ENCODE data around the gene MEOX1.
"Not testable (repeated sequence)": the region's sequence is repeated elsewhere in the genome, so short reads cannot be mapped to it uniquely, and the experiment has no call there.

The MEOX1 gene

DNA sequence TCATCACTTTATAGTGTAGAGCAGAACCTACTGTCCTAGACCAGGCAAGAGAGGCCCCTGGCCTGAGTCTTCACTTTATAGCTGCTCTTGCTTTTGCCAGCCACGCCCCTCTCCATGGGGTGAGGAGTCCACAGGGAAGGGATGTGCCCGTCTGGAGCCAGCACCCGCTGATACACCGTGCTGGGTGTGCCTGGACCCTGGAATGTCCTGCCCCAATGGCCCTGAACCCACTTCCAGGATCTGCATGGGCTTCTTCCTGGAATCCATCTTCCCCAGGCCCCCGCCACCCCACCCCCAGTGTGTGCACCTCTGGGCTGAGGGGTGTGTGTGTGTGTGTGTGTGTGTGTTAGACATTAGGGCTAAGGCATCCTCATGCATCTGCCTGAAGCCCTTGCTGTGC is 44.9 kb downstream of the MEOX1 start:
- DNase-seq (ENCODE audit: low read depth): no peak

DNA sequence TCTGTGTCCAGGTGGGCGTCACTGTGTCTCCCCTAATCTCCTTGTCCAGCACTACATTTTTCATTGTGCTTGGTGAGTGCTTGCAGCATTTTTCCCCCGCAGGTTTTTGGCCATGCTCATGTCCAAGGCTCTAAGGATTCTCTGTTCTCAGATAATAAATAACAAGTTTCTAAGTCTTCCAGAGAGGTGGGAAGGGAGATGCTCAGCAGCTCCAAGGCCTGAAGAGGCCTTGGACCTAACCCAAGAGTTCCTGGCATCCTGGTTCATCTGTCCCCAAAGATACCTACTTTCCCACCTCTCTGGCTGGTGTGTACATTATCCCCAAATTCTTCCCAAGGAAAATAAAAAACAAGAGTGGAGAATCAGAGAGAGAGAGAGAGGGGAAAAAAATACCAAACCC is 45.3 kb downstream of the MEOX1 start:
- no peak for DNase-seq (ENCODE audit: low read depth)

DNA sequence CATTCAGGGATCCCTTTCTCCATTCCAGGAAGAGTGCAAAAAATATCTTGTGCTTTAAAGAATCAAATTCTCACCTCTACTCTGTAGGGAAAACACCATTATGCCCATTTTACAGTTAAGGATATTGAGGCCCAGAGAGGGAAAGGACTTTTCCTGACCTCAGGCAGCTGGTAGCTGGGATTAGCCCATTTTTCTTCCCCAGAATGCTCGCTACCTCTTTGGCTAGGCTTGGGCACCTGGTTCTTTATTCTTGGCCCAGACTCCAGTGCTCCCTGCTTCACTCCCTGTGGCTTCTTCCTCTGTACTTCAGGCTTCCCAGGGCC is 45.7 kb downstream of the MEOX1 start:
- DNase-seq (ENCODE audit: low read depth): no peak

DNA sequence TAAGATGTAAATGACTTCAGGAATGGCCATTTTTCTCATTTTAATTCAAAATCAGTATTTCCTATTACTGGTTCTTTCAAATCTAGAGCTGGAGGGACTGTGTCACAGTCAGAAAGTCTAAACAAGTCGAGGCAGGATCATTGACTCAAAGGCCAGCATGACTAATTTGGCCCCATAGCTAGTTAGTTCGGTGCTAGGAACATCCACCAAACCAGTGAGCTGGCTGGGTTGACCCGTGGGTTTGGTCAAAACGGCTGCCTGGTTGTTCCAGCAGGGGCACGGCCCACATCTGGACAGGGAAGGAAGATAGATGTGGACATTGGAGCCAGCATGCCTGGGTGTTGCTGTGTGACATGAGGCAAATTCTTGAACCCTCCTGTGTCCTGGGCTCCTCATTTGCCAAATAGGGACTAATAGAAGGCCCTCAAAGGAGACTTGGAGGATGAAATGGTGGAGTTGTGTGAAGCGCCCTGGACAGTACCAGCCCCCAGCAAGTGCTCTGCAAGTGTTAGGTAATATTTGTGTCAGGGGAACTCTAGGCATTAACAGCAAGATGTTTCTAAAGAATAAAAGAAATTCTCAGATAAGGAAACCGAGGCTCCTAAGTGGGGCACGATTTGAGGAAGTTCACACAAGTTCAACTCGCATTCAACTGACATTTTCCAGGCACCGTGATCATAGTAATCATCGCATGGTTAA is 46.2 kb downstream of the MEOX1 start:
- DNase-seq (ENCODE audit: low read depth): no peak

DNA sequence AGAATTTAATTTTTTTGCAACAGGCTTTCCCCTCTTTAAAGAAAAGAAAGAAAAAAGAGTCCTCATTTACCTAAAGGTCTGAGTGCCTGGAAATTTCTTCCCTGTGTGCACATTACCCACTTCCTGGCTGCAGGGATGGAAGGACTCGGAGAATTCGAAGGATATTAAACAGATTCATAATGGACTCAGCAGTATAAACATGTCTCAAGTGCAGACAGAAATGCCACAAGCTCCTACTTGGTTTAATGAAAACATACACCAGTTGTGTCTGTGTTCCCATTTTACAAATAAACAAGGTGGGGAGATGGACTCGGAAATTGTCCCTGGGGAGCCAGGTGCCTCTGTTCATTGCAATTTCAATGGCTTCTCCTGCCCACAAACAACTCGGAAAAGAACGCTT is 47.2 kb downstream of the MEOX1 start:
- DNase-seq (ENCODE audit: low read depth): no peak

DNA sequence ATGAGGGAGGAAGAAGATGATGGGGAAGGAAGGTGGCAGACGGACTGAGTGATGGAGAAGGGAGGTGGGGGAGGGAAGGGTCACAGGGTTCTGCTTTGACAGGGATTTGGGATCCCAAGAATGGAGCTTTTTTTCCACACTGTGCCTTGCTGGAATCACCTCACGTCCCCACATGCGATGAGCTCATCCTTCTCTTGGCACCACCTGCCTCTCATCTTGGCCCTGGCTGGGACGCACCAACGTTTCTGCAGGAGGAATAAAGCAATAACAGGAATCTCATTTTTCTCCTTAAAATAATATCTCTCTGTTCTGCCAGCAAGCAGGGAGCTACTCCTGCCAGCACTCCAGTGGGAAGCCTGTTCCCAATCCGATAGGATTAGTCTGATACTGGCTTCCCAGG is 47.8 kb downstream of the MEOX1 start:
- DNase-seq (ENCODE audit: low read depth): no peak

DNA sequence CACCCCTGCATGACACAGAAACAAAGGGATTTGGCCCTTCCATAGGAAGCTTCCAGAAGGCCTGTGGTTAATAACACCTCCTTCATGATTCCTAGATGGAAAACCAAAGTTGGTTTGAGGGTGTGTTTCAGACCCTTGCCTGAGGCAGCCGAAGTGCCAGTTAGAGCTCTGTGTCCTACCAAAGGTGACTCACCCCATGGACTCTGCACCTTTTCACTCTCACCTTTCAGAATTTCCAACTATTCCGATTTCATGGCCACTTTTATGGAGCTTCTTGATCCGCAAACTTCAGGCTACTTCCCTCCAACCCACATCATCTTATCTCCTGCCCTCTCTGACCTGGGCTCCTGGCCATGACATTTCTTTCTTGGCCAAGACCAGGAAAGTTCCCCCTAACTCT is 49.2 kb downstream of the MEOX1 start:
- DNase-seq (ENCODE audit: low read depth): no peak

DNA sequence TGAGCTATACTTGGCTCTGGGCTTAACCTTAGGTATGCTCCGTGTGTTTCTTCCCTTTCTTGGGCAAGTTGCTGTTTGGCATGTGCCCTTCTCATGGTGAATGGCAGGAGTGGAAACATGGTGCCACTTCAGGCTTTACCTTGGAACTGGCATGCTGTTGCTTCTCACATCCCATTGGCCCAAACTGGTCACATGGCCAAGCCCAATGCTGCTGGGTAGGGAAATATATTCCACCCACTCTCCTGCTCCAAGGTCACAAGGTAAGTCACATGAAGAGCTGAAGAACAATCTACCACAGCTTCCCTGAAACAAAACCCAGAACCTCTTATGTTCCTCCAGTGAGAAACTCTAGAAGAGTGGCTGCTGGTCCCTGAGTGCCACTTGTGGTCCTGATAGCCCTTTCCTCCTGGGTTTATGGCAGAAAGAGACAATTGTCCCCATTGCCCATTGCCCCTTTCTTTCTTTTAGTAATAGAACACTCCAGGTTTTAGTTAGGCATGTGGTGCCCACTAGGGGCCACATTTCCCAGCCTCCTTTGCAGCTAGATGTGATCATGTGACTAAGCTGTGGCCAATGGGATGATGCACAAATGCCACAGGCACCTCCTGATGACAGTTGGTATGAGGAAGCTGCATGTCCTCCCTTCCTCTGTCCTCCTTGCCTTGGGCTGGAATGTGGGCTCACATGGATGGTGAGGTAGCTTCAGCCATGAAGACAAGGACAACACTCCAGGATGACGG is 50.3 kb downstream of the MEOX1 start:
- DNase-seq (ENCODE audit: low read depth): no peak

DNA sequence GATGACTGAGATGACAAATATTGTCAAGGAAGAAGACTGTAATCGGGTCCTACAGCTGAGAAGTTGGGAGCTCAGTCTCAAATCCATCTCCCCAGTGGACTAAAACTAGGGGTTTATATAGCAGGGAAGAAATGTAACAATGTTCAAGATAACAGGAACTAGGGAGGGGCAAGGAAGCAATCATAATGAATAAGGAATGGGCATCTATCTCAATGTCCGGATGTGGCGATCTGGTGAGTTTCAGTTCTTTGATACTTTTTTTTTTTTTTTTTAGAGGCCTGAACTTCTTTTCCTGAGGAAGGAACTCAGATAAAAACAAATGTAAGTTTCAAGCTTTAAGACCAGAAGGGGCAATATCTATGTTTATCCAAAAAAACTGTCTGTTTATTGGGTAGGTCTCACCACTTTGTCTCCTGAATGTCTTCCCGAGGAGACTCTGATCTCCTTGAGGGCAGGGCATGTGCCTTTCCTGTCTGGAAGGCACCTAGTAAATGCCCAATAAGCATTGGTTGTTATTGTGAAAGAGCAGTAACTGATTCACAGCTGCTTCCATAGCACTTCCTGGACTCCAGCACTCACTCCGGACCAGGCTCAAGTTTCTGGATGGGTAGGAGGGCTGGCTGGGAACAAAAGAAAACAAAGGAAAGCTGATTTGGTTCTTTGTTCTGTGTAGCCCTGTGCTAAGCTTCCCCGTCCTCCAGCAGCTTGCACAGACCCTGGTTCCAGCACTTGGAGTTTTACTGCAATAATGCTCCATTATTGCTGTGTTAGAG is 51.9 kb downstream of the MEOX1 start:
- DNase-seq (ENCODE audit: low read depth): no peak

DNA sequence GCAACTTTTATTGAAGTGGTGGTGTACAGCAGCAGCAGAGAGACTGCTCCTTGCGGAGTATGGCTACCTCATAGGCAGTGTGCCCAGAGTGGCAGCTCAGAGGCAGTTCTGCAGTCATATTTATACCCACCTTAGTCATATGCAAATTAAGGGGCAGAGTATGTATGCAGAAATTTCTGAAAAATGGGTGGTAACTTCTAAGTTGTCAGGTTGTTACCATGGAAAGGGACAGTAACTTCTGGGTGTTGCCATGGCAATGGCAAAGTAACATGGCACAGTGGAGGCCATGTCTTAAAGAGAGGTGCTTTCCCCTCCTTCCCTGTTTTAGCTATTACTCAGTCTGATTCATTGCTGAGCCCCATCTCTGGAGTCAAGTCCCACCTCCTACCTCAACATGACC is 53.4 kb downstream of the MEOX1 start:
- no peak for DNase-seq (ENCODE audit: low read depth)

DNA sequence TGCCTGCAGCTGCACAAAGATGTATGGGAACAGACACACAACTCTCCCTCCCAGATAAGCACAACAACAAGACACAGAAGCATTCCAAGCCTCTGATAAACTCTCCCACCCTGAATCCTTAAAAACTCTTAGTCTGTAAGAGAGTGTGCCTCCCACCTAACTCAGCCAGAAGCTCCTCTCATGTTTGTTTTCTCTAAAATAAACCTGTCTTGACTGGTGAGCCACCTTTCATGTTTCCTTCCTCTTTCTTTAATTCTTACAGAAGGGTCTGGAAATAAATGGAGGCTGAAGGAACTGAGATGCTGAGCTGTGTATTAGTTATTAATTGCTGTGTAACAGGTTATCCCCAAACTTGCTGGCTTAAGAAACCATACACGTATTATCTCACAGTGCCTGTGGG is 57.2 kb downstream of the MEOX1 start:
- DNase-seq (ENCODE audit: low read depth): no peak

DNA sequence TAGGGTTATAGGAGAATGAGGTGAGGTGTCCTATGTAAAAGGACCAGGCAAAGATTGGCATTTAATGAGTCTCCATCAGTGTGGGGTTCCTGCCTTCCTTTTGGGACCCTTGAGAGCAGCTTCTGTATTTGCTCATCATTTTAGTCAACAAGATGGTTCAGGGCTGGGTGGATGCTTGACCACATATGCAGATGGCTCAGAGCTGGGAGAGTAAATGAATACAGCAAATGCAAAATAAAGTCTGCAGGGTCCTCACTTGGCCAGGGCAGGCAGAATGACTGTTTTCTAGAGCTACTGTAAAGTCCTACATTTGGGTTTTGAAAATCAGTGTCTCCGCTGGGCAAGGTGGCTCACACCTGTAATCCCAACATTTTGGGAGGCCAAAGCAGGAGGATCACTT is 58.4 kb downstream of the MEOX1 start:
- DNase-seq (ENCODE audit: low read depth): no peak

DNA sequence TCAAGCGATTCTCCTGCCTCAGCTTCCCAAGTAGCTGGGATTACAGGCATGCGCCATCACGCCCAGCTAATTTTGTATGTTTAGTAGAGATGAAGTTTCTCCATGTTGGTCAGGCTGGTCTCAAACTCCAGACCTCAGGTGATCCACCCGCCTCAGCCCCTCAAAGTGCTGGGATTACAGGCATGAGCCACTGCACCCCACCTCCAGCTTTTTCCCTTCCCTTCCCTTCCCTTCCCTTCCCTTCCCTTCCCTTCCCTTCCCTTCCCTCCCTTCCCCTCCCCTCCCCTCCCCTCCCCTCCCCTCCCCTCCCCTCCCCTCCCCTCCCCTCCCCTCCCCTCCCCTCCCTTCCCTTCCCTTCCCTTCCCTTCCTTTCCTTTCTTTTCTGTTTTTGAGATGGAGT is 59.2 kb downstream of the MEOX1 start:
- not testable (repeated sequence) for DNase-seq (ENCODE audit: low read depth)

DNA sequence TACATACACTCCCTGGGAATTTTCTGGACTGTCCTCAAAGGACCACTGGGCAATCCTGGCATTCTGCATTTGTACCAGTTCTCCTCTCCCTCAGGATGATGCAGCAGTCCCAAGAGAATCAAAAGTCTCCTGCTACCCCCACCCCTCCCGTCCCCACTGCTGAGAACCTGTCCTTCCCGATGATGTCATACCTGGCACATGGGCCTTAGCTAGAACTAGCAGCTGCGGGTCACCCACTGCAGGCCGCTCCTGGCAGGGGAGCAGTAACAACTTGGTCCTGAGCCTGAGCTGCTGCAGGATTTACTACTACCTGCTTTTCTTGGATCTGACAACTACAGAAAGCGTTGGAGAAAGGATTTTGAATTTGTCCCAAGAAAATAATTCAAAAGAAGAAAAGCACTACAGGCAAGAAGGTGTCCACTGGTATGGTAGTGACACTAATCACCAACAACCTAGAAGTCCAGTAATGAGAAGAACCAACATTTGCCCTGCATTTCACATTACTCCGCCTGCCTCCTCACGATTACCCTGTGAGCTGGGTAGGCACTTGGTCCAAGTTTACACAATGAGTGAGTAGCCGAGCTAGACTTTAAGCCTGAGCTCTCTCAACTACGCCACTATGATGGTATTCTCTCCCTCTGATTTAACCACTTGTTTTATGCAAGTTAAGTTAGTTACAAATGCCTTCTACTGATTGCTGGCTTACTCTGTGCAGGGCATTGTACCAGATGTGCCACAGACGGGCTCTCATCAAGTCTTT is 60.3 kb downstream of the MEOX1 start:
- no peak for DNase-seq (ENCODE audit: low read depth)

DNA sequence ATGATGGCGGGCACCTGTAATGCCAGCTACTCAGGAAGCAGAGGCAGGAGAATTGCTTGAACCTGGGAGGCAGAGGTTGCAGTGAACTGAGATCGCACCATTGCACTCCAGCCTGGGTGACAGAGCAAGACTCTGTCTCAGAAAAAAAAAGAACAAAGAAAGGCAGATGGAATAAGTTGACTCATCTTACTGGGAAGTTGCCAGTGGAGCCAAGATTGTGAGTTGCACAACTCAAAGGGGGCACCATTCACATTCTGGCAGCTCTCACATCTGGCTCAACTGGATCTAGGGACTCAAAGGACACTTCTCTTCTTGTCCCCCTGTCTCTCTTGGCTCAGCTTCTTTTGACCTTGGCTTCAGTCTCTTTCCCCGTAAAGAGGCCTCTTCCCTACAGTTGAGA is 61.9 kb downstream of the MEOX1 start:
- no peak for DNase-seq (ENCODE audit: low read depth)

DNA sequence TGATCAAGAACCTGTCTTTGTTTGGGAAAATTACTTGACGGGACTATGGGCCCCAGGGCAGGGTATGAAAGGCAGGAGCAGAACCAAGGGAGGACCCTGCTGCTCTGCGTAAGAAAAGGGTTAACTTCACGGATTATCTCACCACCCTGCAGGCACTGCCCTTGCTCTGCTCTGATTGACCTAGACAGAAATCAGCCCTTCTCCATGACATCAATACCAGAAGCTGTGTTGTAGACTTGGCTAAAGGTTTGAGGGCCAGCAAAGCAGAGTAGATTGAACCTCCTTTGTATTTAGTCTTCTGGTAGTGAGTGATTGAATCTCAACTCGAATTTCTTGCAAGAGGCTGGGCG is 62.7 kb downstream of the MEOX1 start:
- no peak for DNase-seq (ENCODE audit: low read depth)

DNA sequence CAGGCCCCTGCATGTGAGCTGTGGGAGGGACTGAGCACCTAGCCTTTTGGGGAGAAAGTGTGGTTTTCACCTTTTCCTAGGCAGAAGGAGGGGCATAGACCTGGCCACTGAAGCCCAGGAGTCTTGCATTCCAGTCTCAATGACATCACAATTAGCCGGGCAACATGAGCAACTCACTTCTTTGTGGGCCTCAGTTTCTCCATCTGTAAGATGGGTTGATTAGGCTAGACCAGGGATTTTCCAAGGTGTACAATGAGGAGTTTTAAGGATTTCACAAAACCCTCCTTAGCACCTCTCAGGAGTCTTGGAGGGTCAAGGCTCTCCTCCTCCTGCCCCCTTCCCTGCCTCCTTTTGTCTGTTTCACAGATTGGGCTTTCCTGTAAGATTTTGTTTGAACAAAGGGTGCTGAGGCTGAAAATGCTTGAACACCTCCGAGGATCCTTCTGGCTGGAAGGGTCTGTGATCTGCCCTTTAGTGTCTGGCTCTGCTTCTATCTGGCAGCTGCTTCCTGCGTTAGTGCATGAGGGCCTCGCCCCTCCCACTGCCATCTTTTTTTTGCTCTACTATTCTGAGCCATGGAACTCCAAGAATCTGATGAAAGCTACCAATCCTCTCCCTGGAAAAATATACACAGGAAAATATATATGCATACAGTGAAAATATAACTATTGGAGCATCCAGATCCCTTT is 63.2 kb downstream of the MEOX1 start:
- no peak for DNase-seq (ENCODE audit: low read depth)

DNA sequence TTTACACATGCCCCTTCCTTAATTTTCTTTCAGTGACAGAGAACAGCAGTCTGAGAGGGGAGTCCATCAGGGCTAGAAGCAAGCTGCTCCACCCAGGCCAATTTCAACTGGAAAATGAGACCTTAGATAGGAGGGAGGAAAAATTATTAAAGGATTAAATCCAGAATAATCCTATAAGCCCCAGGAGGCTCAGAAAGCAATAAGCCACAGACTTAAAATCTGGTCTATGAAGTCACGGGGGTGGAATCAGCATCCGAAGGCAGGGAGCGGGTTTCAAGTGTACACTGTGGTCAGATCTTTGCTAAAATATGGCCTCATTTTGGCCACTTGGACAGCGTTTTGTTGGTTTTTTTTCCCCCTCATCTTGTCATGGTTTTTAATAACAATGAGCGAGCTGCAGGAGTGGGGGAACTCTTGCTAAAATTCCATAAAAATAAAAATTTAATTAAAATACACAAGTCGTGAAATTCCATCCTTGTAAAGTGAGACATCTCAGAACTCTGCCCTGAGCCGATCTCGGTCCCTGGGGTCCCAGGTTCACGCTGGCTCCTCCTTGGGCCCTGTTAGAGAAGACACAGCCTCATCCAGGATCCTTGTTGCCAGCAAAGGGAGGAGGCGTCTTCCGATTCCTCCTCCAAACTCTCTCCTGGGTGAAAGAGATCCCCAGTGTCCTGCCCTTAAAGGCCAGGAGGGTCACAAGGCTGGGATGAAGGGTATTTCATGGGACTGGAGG is 63.9 kb downstream of the MEOX1 start:
- DNase-seq (ENCODE audit: low read depth): no peak

DNA sequence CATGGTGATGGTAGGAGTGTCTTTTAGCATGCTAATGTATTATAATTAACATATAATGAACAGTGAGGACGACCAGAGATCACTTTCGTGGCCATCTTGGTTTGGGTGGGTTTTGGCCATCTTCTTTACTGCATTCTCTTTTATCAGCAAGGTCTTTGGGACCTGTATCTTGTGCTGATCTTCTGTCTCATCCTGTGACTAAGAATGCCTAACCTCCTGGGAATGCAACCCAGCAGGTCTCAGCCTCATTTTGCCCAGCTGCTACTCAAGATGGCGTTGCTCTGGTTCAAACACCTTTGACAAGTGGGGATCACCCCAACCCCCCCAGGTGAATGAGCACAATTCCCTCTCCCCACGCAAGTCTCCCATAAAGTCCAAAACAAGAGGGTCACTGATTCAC is 66.3 kb downstream of the MEOX1 start:
- no peak for DNase-seq (ENCODE audit: low read depth)

DNA sequence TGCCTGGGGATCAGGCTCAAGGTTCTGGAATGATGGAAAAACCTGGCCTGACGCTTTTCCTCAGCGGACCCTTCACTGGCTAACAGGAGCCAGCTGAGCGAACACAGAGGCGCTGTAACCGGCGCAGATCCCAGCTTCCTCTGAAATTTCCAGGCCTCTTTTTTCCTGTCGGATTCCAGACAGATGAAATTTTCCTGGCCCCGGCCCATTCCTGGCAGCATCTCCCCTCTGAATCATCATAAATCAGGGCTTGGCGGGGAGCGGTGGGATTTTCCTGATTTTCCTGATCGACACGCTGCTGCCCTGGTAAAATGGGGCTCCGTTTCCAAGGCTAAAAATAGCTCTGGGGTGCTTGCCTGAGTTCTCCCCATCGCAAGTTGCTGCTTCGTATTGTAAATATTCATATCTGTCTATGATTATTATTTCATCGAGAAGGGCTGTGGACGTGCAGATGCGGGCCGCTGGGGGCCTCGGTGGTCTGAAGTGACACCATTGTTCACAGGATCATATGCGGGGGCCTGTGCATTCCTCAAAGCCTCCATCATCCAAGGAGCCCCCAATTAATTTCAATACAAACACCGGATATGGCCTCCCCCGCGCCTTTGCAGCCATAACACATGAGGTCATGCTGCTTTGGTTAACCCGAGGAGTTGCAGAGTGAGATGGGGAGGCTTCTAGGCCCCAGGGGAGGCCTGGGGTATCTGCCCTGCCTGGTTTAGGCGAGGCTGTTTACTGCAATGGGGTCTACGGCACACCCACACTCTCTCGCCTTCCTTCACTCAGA is 69.8 kb downstream of the MEOX1 start:
- DNase-seq (ENCODE audit: low read depth): no peak

DNA sequence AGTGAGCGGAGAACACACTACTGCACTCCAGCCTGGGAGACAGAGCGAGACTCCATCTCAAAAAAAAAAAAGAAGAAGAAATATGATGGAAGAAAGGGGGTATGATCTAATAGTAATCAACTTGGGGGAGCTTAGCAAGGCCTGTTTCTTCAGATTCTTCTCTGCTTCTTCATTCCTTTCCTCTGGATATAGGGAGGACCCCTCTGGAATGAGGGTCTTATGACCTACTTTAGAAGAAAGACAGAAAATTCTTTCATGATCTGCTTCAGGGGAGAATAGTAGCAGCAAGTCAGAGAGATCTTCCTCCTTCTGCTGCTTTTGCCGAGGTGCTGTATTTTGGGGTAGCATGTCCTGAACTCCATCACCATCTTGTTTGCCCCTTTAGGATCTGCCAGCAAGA is 70.7 kb downstream of the MEOX1 start:
- DNase-seq (ENCODE audit: low read depth): no peak
